Upper lobe of left lung (tissue), 4 donors: ENCODE results near the gene GLYAT.

Experiments used
- EP300 ChIP-seq, 4 donors: sonication (generic); formaldehyde crosslinking; IDR thresholded peaks; one replicate each; pipeline ENCODE4 v1.5.1; 2017; ENCODE audit warnings: antibody characterized with exemption in 4 of 4, control low read depth in 2 of 4
- POLR2A ChIP-seq, 4 donors: fragments of 450-650 bp; IDR thresholded peaks; one replicate each; pipeline ENCODE4 v1.5.1; 2016 to 2017; ENCODE audit warnings: antibody characterized with exemption in 4 of 4, mild to moderate bottlenecking in 2 of 4
- POLR2AphosphoS5 ChIP-seq, 2 donors: sonication (generic); formaldehyde crosslinking; IDR thresholded peaks; one replicate each; pipeline ENCODE4 v1.5.1; 2017; ENCODE audit warnings: antibody characterized with exemption in 2 of 2
- TF ChIP-seq, protein P1 (sequence below), 6 experiments: fragments of 450-650 bp in 4 of 6; fragments of 200-600 bp in 2 of 6; sonication (generic) in 2 of 6; IDR thresholded peaks; one replicate each; pipeline ENCODE4 v1.5.1; 2016 to 2019; ENCODE audit warnings: antibody characterized with exemption in 6 of 6

- TF ChIP-seq, protein P1, sequence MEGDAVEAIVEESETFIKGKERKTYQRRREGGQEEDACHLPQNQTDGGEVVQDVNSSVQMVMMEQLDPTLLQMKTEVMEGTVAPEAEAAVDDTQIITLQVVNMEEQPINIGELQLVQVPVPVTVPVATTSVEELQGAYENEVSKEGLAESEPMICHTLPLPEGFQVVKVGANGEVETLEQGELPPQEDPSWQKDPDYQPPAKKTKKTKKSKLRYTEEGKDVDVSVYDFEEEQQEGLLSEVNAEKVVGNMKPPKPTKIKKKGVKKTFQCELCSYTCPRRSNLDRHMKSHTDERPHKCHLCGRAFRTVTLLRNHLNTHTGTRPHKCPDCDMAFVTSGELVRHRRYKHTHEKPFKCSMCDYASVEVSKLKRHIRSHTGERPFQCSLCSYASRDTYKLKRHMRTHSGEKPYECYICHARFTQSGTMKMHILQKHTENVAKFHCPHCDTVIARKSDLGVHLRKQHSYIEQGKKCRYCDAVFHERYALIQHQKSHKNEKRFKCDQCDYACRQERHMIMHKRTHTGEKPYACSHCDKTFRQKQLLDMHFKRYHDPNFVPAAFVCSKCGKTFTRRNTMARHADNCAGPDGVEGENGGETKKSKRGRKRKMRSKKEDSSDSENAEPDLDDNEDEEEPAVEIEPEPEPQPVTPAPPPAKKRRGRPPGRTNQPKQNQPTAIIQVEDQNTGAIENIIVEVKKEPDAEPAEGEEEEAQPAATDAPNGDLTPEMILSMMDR (IDR thresholded peaks at IDR 0.05) = no peak
- no peak for TF ChIP-seq EP300 (IDR thresholded peaks at IDR 0.05)
- TF ChIP-seq POLR2A (IDR thresholded peaks at IDR 0.05) = no peak
- no peak for TF ChIP-seq POLR2AphosphoS5 (IDR thresholded peaks at IDR 0.05)
Observed at GRCh38 chr11:58691675-58692074, 40.1 kb downstream of the GLYAT start.
